Stimulated activated CD8-positive, alpha-beta memory T cell treated with anti-CD3 and anti-CD28 coated beads, Interleukin-7, amount 100 ng/mL, for 48 hours (primary cell): ENCODE data around the gene ITGB5.

ENCODE experiments used
- DNase-seq, 2 donors: peaks; one replicate each; pipeline ENCODE4 v3.0.0-alpha.2; 2020; ENCODE audit warnings: low read depth in 1 of 2; ENCODE audit errors: extremely low read depth in 1 of 2

ITGB5 gene

DNA sequence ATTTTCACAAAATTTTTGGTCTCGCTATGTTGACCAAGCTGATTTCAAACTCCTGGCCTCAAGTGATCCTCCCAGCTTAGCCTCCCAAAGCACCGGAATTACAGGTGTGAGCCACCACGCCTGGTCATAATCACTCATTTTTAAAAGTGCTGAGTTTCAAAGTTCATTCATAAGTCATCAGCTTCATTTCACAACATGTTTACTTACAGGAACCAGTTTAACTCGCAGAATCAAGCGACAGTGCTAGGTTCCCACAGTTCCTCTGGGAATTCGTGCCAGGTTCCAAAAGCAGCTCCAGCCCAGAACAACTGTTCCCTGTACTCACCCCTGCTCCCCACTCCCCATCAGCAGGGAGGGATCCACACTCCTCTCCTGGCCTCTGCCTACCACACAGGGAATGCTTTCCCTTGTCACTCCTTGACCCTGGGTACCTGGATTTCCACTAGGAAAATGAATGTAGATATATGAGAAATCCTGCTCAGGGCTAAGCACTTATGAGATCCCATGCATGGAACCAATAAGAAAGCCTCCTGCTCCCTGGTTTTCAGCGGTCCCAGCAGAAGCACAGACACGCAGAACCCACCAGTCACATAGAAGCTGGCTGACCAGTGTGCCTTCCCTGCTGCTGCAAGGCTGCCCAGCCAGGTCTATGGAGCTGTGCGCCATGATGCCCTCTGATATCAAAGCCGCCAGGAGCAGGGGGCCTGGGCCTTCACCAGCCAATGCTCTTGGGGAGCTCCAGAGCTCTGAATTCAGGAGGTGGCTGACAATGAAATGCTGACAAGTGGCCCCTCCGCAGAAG is 72.3 kb downstream of the ITGB5 start:
- DNase-seq = no peak

DNA sequence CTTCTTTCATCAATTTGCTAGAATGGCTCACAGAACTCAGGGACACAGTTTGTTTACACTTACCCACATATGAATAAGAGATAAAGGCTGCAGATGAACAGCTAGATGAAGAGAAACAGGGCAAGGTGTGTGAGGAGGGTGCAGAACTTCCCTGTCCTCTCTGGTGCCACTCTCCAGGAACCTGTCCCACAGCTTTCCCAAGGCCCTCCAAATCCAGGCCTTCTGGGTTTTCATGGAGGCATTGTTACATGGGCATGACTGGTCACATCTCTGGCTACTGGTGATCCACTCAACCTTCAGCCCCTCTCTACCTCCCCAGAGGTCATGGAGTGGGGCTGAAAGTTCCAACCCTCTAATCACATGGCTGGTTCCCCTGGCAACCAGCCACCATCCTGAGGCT is 73.6 kb downstream of the ITGB5 start:
- no peak for DNase-seq

DNA sequence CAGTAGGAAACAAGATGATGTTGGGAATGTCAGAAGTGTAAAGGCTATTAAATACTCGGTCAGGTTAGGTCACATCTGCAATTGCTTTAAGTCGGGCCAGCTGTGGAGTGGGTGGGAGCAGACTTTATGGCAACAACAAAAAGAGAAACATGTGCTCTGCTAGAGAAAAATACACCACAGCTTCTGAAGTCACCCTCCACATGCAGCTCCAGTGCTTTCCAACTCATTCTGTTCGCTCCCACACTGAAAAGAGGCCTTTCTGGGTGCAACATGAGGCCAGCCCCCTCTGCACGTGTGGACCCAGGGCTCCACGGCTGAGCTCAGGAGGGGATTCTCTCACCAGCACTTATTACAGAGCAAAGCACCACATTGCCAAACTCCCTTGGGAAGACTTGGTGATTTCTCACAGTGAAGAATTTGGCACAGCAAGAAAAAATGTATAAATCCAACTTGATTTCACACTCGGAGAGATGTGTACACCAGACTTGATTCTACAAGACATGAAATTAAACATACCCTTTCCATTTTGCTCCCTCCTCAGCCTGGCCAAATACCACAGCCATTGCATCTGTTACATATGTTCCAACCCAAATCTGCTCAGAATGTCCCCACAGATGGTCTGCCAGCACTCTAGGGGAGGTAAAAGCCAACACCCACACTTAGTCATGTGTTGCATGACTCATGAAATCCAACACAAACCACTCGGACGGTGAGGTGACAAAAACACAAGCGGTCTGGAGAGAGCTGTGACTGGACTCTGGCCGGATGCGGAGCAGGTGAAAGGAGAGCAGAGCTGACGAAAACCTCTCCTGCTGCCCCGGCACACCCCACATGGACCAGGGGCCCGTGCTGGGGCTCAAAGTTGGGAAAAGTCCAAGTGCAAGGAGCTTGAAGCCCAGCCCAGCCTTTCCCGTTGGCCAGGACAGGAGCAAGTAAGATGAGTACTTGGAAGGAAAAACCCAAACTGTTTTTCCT is 74.6 kb downstream of the ITGB5 start:
- DNase-seq = no peak

DNA sequence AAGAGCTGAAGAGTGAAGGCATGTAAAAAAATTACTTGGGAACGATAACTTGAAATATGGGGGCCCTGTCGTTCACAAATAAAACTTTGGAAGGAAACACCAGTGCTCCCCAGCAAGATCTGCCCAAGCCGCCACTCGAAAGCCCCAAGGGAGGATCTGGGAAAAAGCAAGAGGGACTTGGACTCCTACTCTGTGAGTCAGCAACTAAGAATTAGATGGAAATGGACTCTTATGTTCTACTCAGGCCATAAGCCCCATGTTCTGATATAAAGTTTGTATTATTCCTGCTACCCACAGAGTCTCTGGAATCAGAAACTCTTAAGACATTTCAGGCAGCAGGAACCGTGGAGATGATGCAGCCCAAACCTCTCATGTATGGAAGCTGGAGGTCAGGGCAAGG is 75.7 kb downstream of the ITGB5 start:
- no peak for DNase-seq

DNA sequence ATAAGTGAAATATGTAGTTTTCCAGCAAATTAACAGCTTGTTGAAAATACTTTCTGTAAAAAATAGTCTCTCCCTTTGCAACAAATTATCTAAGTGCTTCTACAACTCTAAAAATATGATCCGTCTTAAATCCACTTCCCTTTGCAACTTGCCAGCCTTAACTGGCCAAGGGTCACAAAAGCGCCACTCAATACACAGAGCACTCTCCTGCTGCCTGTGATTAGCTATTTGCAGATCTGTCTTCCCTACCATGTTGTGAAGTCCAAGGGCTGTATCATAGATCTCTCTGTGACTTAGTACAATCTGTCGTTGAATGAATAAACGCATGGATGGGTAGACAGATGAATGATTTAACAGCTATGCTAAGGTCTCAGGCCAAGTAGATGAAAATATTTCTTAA is 76.2 kb downstream of the ITGB5 start:
- no peak for DNase-seq

DNA sequence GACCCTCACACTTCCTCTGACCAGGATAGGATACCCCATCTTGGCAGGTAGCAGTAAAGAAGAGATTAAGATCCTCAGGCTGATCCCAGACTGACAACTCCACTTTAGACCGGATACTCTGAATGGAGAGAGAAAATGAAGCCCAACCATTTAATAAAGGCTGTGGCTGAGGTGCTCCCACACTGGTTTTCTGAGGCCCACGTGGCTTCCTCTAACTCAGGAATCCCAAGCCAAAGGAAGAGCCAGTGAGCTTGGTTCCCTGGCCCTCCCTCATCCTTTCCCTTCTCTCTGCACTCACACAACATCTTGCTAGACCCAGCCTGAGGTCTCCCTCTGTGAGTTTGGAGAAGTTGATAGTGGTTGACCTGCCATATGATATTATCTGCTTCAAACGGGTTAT is 78.1 kb downstream of the ITGB5 start:
- DNase-seq = no peak

DNA sequence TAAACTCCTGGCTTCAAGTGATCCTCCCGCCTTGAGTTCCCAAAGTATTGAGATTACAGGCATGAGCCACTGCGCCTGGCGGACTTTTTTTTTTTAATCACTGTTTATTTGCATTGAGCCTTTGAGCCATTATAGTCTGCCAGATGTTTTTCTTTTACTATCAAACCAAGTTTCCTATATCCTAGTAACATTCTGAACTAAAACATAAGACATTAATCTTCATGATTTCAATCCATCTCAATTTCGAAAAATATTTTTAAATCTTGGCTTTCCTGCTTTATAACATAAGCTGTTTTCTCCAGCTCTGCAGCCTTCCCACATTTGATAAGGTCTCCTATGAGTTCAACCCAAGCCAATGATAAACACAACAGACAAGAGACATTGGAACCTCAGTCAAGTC is 81.5 kb downstream of the ITGB5 start:
- no peak for DNase-seq

DNA sequence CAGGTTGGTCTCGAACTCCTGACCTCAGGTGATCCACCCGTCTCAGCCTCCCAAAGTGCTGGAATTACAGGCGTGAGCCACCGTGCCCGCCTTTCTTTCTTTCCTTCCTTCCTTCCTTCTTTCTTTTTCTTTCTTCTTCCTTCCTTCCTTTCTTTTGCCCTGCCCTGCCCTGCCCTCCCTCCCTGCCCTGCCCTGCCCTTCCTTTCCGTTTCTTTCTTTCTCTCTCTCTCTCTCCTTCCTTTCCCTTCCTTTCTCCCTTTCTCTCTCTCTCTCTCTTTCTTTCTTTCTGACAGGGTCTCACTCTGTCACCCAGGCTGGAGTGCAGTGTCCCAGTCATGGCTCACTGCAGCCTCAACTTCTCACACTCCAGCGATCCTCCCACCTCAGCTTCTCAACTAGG is 82.3 kb downstream of the ITGB5 start:
- no peak for DNase-seq

DNA sequence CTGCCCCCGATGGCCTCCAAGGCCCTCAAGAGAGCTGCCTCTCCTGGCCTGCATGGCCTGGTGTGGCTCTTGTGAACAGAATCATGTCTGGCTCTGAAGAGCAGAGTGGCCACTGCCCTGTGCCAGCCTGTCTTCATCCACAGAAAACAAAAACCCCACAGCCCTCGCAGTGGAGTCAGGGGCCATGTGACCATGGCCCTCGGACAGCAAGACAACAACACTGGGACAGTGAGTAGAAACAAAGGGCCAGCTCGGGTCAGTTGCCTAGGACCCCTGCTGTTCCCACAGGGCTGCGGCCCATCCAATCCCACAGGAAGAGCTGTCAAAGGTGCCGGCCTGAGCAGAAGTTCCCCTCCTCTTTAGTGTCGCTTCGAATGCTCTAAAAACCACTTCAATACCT is 84.5 kb downstream of the ITGB5 start:
- DNase-seq = no peak

DNA sequence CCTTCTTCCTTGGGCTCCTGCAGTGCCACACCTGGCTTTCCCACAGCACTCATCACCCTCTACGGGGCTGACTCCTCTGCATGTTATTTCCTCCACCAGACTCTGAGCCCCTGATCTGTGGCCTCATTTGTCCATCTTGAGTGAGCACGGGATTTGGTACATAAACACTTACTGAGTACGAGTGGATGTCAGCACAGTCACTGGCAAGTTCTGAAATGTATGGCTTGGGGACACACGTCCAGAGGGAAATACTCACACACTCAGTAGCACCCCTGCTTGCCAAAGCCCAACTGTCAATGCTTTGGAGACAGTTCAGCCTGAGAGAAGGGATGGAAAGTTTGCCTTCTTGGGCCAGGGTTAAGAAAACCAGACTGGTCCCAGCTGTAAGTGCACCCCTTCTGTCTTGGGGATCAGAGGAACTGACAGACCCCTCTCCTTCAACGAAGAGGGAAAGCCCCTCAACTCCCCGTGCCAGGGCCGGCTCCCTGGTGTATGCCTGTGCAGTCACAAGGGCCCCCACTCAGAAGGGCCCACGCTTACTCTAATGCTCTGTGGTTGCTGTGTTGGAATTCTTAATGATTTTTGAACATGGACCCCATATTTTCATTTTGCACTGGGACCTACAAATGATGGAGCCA is 85.0 kb downstream of the ITGB5 start:
- DNase-seq = no peak

DNA sequence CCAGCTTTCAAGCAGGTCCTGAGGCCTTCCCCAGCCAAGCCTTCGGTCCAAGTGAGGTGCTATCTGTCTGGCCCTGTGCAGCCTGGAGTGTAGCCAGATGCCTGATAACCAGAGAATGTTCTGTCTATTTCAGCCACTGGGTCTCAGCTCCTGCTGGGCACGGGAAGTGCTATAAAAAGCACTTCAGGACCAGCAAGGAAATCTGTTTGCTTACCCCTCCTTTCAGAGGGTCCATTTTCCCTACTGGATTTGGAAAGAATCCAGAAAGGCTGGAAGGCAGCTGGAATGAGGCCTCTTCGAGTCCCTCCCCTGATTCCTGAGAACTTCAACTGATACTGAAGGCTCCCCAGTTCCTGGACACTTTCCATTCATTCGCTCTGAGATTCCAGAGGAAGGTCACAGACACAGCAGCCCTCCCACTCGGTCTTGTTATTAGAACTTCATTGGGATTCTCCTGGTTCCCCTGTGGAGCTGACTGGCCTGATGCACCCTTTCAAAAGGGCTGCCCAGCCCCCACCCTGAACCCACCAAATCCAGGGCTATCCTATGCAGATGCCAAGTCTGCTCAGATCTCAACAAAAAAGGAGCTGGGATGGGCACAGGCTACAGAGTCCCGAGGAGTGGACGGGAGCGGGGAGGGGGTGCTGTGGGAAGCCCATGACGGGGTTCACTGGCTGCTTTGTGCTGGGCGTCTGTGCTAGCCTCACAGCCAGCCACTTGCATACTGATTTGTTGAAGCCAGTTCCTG is 86.5 kb downstream of the ITGB5 start:
- DNase-seq = no peak

DNA sequence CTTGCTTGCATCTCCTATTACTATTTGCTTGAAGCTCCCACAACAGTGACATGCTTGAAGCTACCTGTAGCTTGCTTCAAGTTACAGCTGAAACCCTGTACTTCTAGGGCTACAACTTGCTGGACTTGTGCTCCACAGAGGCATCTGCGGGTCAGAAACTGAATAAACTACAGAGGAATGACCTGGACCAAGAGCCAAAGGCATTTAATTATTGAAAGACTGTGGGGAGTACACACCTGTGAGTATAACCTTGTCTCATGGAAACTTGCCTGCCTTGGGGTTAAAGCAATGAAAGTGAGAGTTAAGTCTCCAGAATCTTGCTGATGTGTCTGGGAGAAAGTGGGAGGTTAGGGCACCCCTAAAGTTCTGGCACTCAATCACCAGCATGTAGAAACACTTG is 87.1 kb downstream of the ITGB5 start:
- no peak for DNase-seq

DNA sequence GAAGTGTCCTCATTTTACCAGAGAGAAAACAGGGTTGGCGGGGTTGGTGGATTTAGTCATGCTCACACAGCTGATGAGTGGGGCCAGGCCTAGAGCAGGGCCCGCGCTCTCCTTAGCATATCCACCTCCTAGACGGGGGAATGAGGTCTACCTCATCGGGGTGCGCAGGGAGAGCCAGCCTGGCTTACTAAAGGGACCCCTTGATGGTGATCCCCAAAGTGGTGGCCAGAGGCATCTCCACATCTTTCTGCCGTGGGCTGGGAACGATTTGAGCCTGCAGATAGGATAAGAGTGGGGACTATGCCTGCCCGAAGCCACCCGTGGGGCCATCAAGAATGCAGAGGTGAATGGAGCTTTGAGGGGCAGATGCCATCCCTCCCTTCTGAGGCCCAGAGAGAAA is 87.5 kb downstream of the ITGB5 start:
- DNase-seq = no peak

DNA sequence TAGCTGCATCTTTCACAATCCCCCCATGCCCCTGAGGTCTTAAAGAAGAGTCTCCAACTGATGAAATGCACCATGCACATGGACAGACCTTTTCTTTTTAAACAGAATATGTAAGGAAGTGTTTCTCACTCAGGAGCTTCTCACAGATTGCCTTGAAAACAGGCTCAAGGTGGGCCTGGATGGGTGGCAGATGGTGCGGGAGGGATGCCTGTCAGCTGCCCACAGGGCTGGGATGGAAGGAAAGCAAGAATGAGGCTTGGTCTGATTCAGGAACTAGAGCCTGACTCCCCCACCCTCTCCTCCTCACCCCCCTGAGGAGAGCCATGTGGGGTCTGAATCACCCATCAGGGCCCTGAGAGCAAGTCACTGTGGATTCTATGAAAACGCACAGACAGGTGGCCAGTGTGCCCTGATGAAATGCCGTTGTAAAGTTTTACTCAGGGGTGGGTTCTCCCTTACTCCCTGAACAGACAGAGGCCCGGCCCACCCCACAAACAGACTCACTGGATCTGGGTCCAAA is 89.7 kb downstream of the ITGB5 start:
- DNase-seq = no peak

DNA sequence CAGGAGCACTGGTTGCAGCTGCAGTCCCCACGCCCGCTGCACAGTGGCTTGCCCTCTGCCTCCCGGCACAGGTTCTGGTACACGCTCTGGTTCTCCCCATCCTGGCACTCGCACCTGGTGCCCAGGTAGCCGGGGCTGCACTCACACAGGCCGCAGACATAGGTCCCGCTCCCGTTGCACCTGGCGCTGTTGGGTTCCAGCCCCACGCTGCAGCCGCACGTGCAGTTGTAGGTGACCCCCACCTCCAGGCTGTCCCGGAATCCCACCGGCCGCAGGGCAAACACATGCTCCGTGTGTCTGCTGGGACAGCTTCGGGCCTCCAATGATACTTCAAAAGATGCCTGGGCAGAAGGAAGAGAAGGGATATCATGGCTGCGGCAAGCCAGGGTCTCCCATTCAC is 90.7 kb downstream of the ITGB5 start:
- DNase-seq = no peak

DNA sequence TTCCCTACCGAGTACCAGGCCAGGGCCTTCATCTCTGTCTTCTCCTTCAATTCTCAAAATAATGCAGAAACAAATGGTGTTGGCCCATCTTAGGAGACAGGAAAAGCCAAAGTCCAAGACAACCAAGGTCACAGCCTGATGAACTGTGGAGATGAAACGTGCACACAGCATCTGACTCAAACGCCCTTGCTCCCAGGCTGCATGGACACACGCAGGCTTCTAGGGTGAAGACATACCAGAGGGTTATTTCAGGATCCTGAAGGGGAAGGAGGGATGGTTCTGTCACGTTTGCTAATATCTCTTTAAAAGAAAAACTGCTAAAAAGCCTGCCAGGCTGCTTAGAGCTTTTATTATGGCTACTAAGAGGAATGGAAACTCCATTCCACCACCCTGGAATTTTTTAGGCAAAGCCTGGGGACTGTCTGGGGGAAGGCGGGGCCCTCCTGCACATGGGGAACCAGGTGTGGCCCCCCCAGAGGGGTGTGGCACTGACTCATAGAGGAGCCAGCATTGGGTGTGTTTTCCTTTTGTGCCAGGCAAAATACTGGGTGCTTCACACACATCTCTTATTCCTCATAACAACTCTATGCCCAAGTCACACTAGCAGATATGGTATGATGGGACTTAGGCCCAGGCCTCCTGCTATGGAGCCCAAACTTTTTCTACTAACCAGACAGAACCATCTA is 94.0 kb downstream of the ITGB5 start:
- no peak for DNase-seq

DNA sequence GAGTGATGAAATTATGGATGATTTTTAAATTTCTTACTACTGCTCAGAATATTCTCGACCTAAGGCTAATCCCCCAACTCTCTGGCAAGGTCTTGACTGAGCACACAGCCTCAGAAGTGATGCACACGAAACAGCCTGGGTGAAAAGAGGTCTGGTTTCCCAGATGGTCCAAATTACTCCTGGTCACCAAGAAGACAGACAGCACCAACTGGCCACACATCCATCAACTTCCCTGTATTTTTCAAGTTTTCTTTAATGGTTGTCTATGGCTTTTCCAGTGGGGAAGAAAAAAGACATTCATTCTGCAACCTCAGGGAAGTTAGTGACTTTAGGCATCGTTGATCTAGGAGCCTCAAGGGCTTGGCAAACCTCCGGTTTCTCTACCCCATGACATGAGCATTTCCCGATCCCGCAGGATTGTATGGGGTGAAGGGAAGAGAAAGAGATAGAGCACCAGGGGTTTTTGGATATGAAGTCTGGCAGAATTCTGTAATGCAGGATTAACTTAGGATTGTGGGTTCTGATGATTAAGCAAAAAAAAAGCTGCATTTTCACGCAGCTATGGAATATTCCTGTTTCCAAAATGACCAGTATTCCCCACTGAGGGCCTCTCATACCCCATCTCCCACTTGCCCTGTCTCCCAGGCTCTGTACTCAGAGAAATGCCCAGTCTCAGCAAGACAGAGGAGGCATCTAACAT is 94.7 kb downstream of the ITGB5 start:
- DNase-seq = no peak

DNA sequence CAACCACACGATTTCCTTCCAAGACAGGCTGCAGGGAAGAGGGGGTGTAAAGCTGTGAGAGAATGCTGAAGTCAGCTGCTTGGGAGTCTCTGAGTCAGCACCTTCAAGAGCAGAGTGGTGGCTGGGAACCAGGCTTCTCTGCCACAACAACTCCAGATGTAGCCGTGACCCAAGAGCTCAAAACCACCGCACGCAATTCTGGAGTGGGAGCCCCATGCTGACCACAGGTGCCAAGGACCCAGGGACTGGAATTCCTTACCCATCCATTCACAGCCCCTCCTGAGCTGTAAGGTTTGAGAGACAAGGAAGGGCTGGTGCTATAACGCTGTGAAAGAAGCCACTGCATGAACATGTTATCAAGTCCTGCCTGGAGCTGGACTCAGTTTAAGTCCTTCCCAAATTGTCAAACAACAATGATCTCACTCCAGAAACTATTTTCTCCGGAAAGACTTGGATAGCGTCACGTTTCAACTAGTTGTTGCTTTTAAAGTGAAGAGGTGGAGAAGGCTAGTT is 95.5 kb downstream of the ITGB5 start:
- DNase-seq = no peak

DNA sequence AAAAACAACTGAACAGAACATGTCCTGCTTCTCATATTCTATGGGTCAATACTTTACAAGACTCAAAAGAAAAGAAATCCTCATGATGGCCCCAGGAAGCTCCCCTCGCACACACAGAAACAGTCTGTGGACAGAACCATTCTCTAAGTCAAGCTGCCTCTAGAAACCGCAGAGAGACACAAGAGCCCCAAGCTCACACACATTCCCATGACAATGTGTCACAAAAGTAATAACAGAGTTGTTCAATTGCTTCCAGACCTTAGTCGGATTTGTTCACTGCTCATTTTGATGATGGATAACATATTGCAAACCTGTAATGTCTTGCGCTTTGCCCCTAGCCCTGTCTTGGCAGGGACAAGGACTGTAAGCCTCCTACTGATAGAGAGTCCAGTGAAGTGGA is 96.0 kb downstream of the ITGB5 start:
- DNase-seq = no peak
